A673 (cell line): Measurements from ENCODE around the gene PPP1R17.

Source experiments
- EZH2 ChIP-seq: fragments of 200-600 bp; sonication (generic); IDR thresholded peaks from 2 replicates; pipeline ENCODE4 v1.6.1; 2017; ENCODE audit warnings: borderline replicate concordance, low read depth, mild to moderate bottlenecking, mixed read lengths, antibody characterized with exemption, low read length; ENCODE audit not compliant: poor library complexity, severe bottlenecking
- TF ChIP-seq, protein P1 (sequence below): fragments of 300-800, 200-600 bp; sonication (generic); conservative IDR thresholded peaks from 2 replicates; pipeline ENCODE4 v1.5.1; 2017; ENCODE audit warnings: low read depth, mild to moderate bottlenecking, antibody characterized with exemption, low read length, moderate library complexity, mixed read lengths

DNA sequence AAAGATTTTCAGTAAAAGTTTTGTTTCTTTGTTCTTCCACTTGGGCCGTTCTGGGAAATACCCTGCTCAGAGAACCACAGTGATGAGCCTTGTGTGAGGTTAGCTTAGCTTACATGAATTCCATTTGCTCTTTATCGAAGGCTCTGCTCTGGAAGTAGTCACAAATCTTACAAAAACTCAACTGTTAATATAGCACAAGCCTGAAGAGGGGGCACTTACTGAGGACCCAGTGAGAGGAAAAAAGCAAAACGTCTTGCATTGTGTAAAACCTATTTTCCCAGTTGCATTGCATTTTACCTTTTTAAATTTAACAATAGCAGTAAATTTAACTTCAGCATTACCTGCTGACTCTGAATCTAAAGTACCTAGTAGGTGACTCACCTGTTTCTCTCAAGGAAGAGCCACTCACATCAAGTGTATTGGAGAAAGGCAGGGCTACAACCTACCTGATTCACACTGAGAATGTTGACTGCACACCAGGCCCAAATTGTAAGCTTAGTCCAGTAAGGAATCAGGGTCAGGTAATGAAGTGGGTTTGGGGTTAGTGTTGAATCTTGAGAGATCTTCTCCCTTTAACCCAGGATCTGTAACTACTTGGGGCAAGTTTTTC is 42.3 kb downstream of the PPP1R17 start:
- TF ChIP-seq, protein P1, sequence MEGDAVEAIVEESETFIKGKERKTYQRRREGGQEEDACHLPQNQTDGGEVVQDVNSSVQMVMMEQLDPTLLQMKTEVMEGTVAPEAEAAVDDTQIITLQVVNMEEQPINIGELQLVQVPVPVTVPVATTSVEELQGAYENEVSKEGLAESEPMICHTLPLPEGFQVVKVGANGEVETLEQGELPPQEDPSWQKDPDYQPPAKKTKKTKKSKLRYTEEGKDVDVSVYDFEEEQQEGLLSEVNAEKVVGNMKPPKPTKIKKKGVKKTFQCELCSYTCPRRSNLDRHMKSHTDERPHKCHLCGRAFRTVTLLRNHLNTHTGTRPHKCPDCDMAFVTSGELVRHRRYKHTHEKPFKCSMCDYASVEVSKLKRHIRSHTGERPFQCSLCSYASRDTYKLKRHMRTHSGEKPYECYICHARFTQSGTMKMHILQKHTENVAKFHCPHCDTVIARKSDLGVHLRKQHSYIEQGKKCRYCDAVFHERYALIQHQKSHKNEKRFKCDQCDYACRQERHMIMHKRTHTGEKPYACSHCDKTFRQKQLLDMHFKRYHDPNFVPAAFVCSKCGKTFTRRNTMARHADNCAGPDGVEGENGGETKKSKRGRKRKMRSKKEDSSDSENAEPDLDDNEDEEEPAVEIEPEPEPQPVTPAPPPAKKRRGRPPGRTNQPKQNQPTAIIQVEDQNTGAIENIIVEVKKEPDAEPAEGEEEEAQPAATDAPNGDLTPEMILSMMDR: peak; percentile 47
- TF ChIP-seq EZH2: no peak
